Smooth muscle cell (in vitro differentiated cells): Measurements from ENCODE around the gene AP3D1. TPM values are rescaled to one million over a fixed set of nuclear protein-coding genes. Genes with fewer than 3 reads are reported as not detected.

Experiments used
- DNase-seq: peaks from one replicate; lab custom pipeline; 2025; ENCODE audit not compliant: unreplicated experiment; lab: John Stamatoyannopoulos, UW
- H2AFZ ChIP-seq: fragments of 200-600 bp; sonication (generic); 2 replicates; pipeline ENCODE4 v1.6.0; 2016; ENCODE audit warnings: antibody characterized with exemption, low read depth, mild to moderate bottlenecking
- H3F3A ChIP-seq: fragments of 200-600 bp; sonication (generic); 2 replicates; pipeline ENCODE4 v1.6.0; 2017; ENCODE audit warnings: antibody characterized with exemption, low read depth
- H3K27ac ChIP-seq: fragments of 200-600 bp; sonication (generic); 2 replicates; pipeline ENCODE4 v1.5.1; 2016; ENCODE audit warnings: low read depth, mild to moderate bottlenecking
- H3K27me3 ChIP-seq: fragments of 200-600 bp; sonication (generic); 2 replicates; pipeline ENCODE4 v1.6.1; 2016; ENCODE audit warnings: low read depth, mild to moderate bottlenecking
- H3K36me3 ChIP-seq: fragments of 200-600 bp; sonication (generic); 2 replicates; pipeline ENCODE4 v1.5.1; 2016; ENCODE audit warnings: low read depth
- H3K4me1 ChIP-seq: fragments of 200-600 bp; sonication (generic); 2 replicates; pipeline ENCODE4 v1.5.1; 2016; ENCODE audit warnings: low read depth
- H3K4me2 ChIP-seq: fragments of 200-600 bp; sonication (generic); 2 replicates; pipeline ENCODE4 v1.6.0; 2016; ENCODE audit warnings: mild to moderate bottlenecking
- H3K4me3 ChIP-seq: fragments of 200-600 bp; sonication (generic); 2 replicates; pipeline ENCODE4 v1.5.1; 2016; ENCODE audit warnings: mild to moderate bottlenecking
- H3K79me2 ChIP-seq: fragments of 200-600 bp; sonication (generic); 2 replicates; pipeline ENCODE4 v1.6.0; 2016; ENCODE audit warnings: low read depth, mild to moderate bottlenecking
- H3K9ac ChIP-seq: fragments of 200-600 bp; sonication (generic); 2 replicates; pipeline ENCODE4 v1.6.0; 2016; ENCODE audit warnings: low read depth
- H3K9me3 ChIP-seq: fragments of 200-600 bp; sonication (generic); replicated peaks from 2 replicates; pipeline ENCODE4 v1.5.1; 2016; ENCODE audit warnings: low read depth
- H4K20me1 ChIP-seq: fragments of 200-600 bp; sonication (generic); 2 replicates; pipeline ENCODE4 v1.6.0; 2016; ENCODE audit warnings: low read depth
- WGBS: methylation state at CpG from one replicate; pipeline ENCODE4 v1.1.7; 2016; ENCODE audit warnings: low lambda C conversion rate; 5-methylcytosine and 5-hydroxymethylcytosine counted together
- polyA plus RNA-seq: library from polyadenylated mRNA; unstranded; fragments of >200 nt; fragmentation: Nextera tagmentation; extraction: Ambion mirVana; gene quantifications from 2 replicates; pipeline ENCODE4 v1.2.1, GENCODE V29; 2016
- total RNA-seq: library from RNA; depleted of rRNA; stranded (reverse); fragments of >200 nt; gene quantifications from 2 replicates; pipeline ENCODE4 v1.2.3, GENCODE V29; 2014
- TF ChIP-seq, protein P1 (sequence below): fragments of 200-600 bp; sonication (generic); IDR thresholded peaks from 2 replicates; pipeline ENCODE4 v1.5.1; 2017; ENCODE audit warnings: borderline replicate concordance, mild to moderate bottlenecking, antibody characterized with exemption; ENCODE audit not compliant: insufficient read depth, poor library complexity, severe bottlenecking

The AP3D1 gene
- total and polyA plus RNA-seq, 2 experiments from 2014 or later = 66.2 to 81.0 TPM

DNA sequence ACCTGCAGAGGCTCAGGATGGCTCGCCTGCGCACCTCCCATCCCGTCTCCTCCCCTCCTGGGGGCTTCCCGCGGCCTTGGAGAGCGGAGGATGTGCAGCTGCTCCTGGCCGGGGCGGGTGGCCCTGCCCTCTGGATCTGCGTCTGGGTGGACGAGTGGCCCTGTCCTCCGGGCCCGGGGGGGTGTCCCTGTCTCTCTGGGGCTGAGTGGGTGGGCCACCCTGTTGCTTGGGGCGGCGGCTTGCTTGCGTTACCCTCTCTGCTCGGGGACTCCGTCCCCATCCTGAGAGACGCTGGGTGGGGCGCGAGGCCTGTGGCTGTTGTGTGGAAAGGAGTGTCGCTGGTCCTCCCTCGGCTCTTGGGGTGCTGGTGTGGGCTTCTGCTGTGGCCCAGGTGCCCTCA is 47.0 kb upstream of the AP3D1 start:
- DNase-seq = no peak
- TF ChIP-seq, protein P1, sequence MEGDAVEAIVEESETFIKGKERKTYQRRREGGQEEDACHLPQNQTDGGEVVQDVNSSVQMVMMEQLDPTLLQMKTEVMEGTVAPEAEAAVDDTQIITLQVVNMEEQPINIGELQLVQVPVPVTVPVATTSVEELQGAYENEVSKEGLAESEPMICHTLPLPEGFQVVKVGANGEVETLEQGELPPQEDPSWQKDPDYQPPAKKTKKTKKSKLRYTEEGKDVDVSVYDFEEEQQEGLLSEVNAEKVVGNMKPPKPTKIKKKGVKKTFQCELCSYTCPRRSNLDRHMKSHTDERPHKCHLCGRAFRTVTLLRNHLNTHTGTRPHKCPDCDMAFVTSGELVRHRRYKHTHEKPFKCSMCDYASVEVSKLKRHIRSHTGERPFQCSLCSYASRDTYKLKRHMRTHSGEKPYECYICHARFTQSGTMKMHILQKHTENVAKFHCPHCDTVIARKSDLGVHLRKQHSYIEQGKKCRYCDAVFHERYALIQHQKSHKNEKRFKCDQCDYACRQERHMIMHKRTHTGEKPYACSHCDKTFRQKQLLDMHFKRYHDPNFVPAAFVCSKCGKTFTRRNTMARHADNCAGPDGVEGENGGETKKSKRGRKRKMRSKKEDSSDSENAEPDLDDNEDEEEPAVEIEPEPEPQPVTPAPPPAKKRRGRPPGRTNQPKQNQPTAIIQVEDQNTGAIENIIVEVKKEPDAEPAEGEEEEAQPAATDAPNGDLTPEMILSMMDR = no peak
- H3K27ac ChIP-seq = no peak overlapping the region
- no peak overlapping the region for H2AFZ ChIP-seq
- 92% methylated on average over 22 of the region's 22 CpGs for WGBS
- H3K4me2 ChIP-seq = no peak overlapping the region
- no peak overlapping the region for H3K4me3 ChIP-seq
- H3F3A ChIP-seq = no peaks in the 10 kb centered on the region
- no peaks in the 10 kb centered on the region for H3K4me1 ChIP-seq
- H3K36me3 ChIP-seq = no peaks in the 10 kb centered on the region
- H3K79me2 ChIP-seq = no peaks in the 10 kb centered on the region
- peaks cover 56% of the 10 kb centered on the region for H4K20me1 ChIP-seq
- H3K9me3 ChIP-seq = no peaks in the 10 kb centered on the region
- H3K27me3 ChIP-seq = no peaks in the 10 kb centered on the region
- H3K9ac ChIP-seq = no peak overlapping the region

DNA sequence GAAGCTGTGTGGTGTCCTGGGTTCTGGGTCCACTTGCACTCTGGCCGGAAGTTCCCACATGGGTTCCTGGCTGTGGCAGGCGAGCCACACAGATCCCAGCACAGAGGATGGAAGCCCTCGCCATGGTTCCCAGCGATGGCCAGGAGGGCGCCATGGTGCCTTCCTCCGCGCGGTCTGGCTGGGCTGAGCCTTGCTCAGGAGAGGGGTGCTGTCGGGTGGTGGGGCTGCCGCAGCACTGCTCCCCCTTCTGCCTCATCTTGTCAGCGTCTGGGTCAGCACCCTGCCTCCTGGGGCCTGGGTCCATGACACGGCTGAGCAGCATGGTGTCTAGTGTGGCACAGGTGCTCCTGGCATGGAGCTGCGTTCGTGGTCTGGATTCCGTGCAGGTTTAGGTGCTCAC is 45.9 kb upstream of the AP3D1 start:
- Histone ChIP-seq H3K9me3 (no peaks in the 10 kb centered on the region), H3K79me2 (no peaks in the 10 kb centered on the region), H3K4me1 (no peaks in the 10 kb centered on the region), H3K4me3 (no peak overlapping the region), H3F3A (no peaks in the 10 kb centered on the region), H2AFZ (no peak overlapping the region), H4K20me1 (peaks cover 51% of the 10 kb centered on the region), H3K27ac (no peak overlapping the region), H3K4me2 (no peak overlapping the region), H3K9ac (no peak overlapping the region), H3K36me3 (no peaks in the 10 kb centered on the region), H3K27me3 (no peaks in the 10 kb centered on the region)
- TF ChIP-seq, protein P1 = no peak
- DNase-seq = no peak
- WGBS = 98% methylated on average over 15 of the region's 15 CpGs

DNA sequence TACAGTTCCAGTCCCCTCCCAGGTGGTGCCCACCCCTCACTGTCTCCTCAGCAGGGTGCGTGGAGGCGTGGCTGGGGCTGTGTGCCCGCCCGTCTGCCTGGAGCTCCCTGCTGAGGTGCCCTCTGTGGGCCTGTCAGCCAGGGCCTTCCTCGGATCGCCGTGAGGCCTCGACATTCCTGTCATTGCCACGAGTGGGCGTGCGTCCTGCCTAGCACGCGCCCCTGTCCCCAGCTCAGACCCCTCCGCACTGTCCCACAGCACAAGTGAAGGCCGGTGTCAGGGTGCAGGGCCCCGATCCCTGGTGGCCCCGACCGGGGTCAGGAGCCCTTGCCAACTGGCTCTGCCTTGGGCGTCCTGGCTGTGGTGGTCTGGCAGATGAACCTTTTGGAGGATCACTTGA is 44.5 kb upstream of the AP3D1 start:
- 95% methylated on average over 19 of the region's 19 CpGs for WGBS
- no peak overlapping the region for H3K4me2 ChIP-seq
- H3F3A ChIP-seq = no peaks in the 10 kb centered on the region
- peaks cover 39% of the 10 kb centered on the region for H4K20me1 ChIP-seq
- no peak overlapping the region for H3K9ac ChIP-seq
- H3K9me3 ChIP-seq = no peaks in the 10 kb centered on the region
- no peak overlapping the region for H3K27ac ChIP-seq
- H3K27me3 ChIP-seq = no peaks in the 10 kb centered on the region
- TF ChIP-seq, protein P1 = no peak
- no peaks in the 10 kb centered on the region for H3K4me1 ChIP-seq
- H3K36me3 ChIP-seq = no peaks in the 10 kb centered on the region
- H3K79me2 ChIP-seq = no peaks in the 10 kb centered on the region
- H2AFZ ChIP-seq = no peak overlapping the region
- no peak overlapping the region for H3K4me3 ChIP-seq
- DNase-seq = no peak

DNA sequence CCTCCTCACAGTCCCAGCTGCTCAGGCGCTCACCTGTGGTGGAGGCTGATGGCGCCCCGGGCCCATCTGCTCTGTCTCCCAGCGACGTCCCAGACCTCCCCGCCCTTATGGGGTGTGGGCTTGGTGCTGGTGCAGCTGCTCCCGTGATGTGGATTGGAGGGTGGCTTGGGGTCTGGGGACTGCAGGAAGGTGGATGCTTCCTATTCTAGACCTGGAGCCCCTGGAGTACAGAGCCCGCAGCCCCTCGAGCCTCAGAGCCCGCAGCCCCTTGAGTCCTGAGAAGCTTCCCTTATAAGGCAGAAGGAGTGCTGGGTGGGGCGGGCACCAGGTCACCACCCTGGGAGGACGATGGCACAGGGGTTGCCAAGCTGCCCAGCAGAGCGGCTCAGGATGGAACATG is 44.0 kb upstream of the AP3D1 start:
- no peak overlapping the region for H3K4me3 ChIP-seq
- no peaks in the 10 kb centered on the region for H3F3A ChIP-seq
- TF ChIP-seq, protein P1 = no peak
- H3K4me2 ChIP-seq = no peak overlapping the region
- H3K4me1 ChIP-seq = no peaks in the 10 kb centered on the region
- no peak overlapping the region for H3K9ac ChIP-seq
- H3K9me3 ChIP-seq = no peaks in the 10 kb centered on the region
- H4K20me1 ChIP-seq = peaks cover 44% of the 10 kb centered on the region
- H3K36me3 ChIP-seq = no peaks in the 10 kb centered on the region
- H2AFZ ChIP-seq = no peak overlapping the region
- WGBS = 97% methylated on average over 13 of the region's 13 CpGs
- no peak for DNase-seq
- H3K79me2 ChIP-seq = no peaks in the 10 kb centered on the region
- no peaks in the 10 kb centered on the region for H3K27me3 ChIP-seq
- no peak overlapping the region for H3K27ac ChIP-seq
